Left kidney (tissue), 2 donors: ENCODE measurements around the gene LMNTD1. TPM values are rescaled to one million over a fixed set of nuclear protein-coding genes. Genes with fewer than 3 reads are reported as not detected.
"Not testable (repeated sequence)": the region's sequence is repeated elsewhere in the genome, so short reads cannot be mapped to it uniquely, and the experiment has no call there.

ENCODE experiments used
- DNase-seq: peaks from one replicate; pipeline ENCODE4 v3.0.0-alpha.2; 2013
- polyA plus RNA-seq: library from polyadenylated mRNA; unstranded; fragments of 120-200 nt; gene quantifications from one replicate; pipeline ENCODE4 v1.2.1, GENCODE V29; 2013; ENCODE audit not compliant: insufficient read length

LMNTD1 gene
- polyA plus RNA-seq, 1 donor: not detected

GRCh38 chr12:25491396-25492325, 61.4 kb downstream of the LMNTD1 start:
- DNase-seq: no peak

GRCh38 chr12:25488956-25489870, 63.9 kb downstream of the LMNTD1 start:
- DNase-seq: not testable (repeated sequence)

GRCh38 chr12:25482625-25483024, 70.5 kb downstream of the LMNTD1 start:
- no peak for DNase-seq

- no peak for DNase-seq
Measured at GRCh38 chr12:25480145-25480544, 72.9 kb downstream of the LMNTD1 start.

- DNase-seq: no peak
Measured at GRCh38 chr12:25477217-25477616, 75.9 kb downstream of the LMNTD1 start.

- no peak for DNase-seq
Measured at GRCh38 chr12:25472453-25472852, 80.6 kb downstream of the LMNTD1 start.

GRCh38 chr12:25469861-25470260, 83.2 kb downstream of the LMNTD1 start:
- DNase-seq: peak; percentile 6

GRCh38 chr12:25469368-25469767, 83.7 kb downstream of the LMNTD1 start:
- no peak for DNase-seq

- DNase-seq: no peak
Measured at GRCh38 chr12:25463521-25463920, 89.6 kb downstream of the LMNTD1 start.

GRCh38 chr12:25463005-25463404, 90.1 kb downstream of the LMNTD1 start:
- no peak for DNase-seq

- no peak for DNase-seq
Measured at GRCh38 chr12:25459541-25459951, 93.5 kb downstream of the LMNTD1 start.

- DNase-seq: no peak
Measured at GRCh38 chr12:25458047-25458552, 95.0 kb downstream of the LMNTD1 start.

GRCh38 chr12:25456474-25456873, 96.6 kb downstream of the LMNTD1 start:
- no peak for DNase-seq

GRCh38 chr12:25455696-25456095, 97.4 kb downstream of the LMNTD1 start:
- no peak for DNase-seq

- no peak for DNase-seq
Measured at GRCh38 chr12:25449007-25449406, 104.1 kb downstream of the LMNTD1 start.

- no peak for DNase-seq
Measured at GRCh38 chr12:25447046-25447445, 106.0 kb downstream of the LMNTD1 start.

- no peak for DNase-seq
Measured at GRCh38 chr12:25438638-25439037, 114.4 kb downstream of the LMNTD1 start.

- DNase-seq: peak; percentile 72
Measured at GRCh38 chr12:25436206-25437030, 116.7 kb downstream of the LMNTD1 start.

GRCh38 chr12:25435431-25435830, 117.7 kb downstream of the LMNTD1 start:
- DNase-seq: no peak

- no peak for DNase-seq
Measured at GRCh38 chr12:25434515-25434914, 118.6 kb downstream of the LMNTD1 start.

- no peak for DNase-seq
Measured at GRCh38 chr12:25433581-25434325, 119.3 kb downstream of the LMNTD1 start.
